ENCODE data around the gene PLEKHA6. TPM values are rescaled to one million over a fixed set of nuclear protein-coding genes. Genes with fewer than 3 reads are reported as not detected.

Gene PLEKHA6
- total and polyA plus RNA-seq, 2 donors (not counting 1 experiment from before 2014, with no cell fraction given): 0.31 to 0.47 TPM

DNA sequence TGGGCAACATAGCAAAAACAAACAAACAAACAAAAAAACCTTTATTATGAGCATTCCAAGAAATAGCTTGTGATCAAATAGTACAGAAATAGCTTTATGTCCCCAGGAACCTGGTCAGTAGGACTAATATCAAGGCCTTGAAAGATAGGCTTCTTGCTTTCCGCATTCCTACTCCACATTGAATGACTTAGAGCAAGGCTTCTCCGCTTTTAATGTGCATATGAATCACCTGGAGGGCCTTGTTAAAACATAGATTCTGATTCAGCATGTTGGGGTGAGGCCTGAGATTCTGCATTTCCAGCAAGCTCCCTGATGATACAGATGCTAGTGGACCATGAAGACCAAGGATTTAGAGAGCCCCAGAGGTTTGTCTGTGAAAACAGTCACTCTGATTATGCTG is 17.4 kb downstream of the PLEKHA6 start:
- Histone ChIP-seq H3K9ac (ENCODE audit: low read length) (no peak overlapping the region), H3K4me1 (ENCODE audit: control insufficient read depth in 2 of 2, insufficient read depth in 2 of 2, low read length in 2 of 2) (no peaks in the 10 kb centered on the region), H3K36me3 (replicated peaks in 1 of 2; ENCODE audit: control extremely low read depth in 1 of 2, control insufficient read depth in 1 of 2, extremely low read depth in 1 of 2, insufficient read depth in 2 of 2, low read length in 1 of 2) (no peaks in the 10 kb centered on the region), H3K9me3 (ENCODE audit: control extremely low read depth in 1 of 3, control insufficient read depth in 2 of 3, insufficient read depth in 1 of 3, low read length in 2 of 3) (no peaks in the 10 kb centered on the region), H3K79me2 (ENCODE audit: control insufficient read depth, insufficient read depth, low read length) (no peaks in the 10 kb centered on the region), H4K20me1 (ENCODE audit: control insufficient read depth, insufficient read depth, low read length, poor library complexity, severe bottlenecking) (no peaks in the 10 kb centered on the region), H2AFZ (ENCODE audit: insufficient read depth, low read depth, low read length, poor library complexity, severe bottlenecking) (no peak overlapping the region), H3K4me2 (replicated peaks; ENCODE audit: low read depth, low read length, poor library complexity, severe bottlenecking) (no peak overlapping the region), H3K4me3 (ENCODE audit: control extremely low read depth in 1 of 5, extremely low read depth in 1 of 5, insufficient read depth in 1 of 5, low read depth in 2 of 5, low read length in 4 of 5) (no peak overlapping the region), H3K27me3 (replicated peaks in 1 of 4; ENCODE audit: control extremely low read depth in 1 of 4, control insufficient read depth in 3 of 4, insufficient read depth in 4 of 4, low read length in 3 of 4) (peaks cover 0 to 11% (median 1%) of the 10 kb centered on the region in 4 experiments), H3K27ac (ENCODE audit: low read length in 2 of 2) (no peak overlapping the region)
- H3K27ac Mint-ChIP-seq: no peak overlapping the region
- H3K27me3 Mint-ChIP-seq: peaks cover 32% of the 10 kb centered on the region
- DNase-seq (no peak), ATAC-seq (ENCODE audit: low read depth) (no peak)
- WGBS (ENCODE audit: insufficient coverage): 83% methylated on average over 1 of the region's 2 CpGs
- POLR2A ChIA-PET: no interaction called here
- no peak for TF ChIP-seq EZH2 (IDR thresholded peaks at IDR 0.05; ENCODE audit: borderline replicate concordance, insufficient read depth, low read depth, low read length, poor library complexity, severe bottlenecking)
- TF ChIP-seq, protein P1, sequence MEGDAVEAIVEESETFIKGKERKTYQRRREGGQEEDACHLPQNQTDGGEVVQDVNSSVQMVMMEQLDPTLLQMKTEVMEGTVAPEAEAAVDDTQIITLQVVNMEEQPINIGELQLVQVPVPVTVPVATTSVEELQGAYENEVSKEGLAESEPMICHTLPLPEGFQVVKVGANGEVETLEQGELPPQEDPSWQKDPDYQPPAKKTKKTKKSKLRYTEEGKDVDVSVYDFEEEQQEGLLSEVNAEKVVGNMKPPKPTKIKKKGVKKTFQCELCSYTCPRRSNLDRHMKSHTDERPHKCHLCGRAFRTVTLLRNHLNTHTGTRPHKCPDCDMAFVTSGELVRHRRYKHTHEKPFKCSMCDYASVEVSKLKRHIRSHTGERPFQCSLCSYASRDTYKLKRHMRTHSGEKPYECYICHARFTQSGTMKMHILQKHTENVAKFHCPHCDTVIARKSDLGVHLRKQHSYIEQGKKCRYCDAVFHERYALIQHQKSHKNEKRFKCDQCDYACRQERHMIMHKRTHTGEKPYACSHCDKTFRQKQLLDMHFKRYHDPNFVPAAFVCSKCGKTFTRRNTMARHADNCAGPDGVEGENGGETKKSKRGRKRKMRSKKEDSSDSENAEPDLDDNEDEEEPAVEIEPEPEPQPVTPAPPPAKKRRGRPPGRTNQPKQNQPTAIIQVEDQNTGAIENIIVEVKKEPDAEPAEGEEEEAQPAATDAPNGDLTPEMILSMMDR (IDR thresholded peaks at IDR 0.05): no peak
- no peaks in the 10 kb centered on the region for H3K9me3 Mint-ChIP-seq (ENCODE audit: insufficient read depth)
- CTCF ChIA-PET: interaction anchor here (1.1 to 1.4 kb wide), 2 partner anchors 10 to 20 kb away, joined by 3 read pairs; no protein-coding TSS in a partner anchor
- intact Hi-C loops (cut with micrococcal nuclease): no loop called here
- H3K4me1 Mint-ChIP-seq: no peaks in the 10 kb centered on the region
- H3K4me3 Mint-ChIP-seq: no peak overlapping the region

- no peak overlapping the region for H3K4me3 ChIP-seq (ENCODE audit: control extremely low read depth in 1 of 5, extremely low read depth in 1 of 5, insufficient read depth in 1 of 5, low read depth in 2 of 5, low read length in 4 of 5)
- no peaks in the 10 kb centered on the region for H3K79me2 ChIP-seq (ENCODE audit: control insufficient read depth, insufficient read depth, low read length)
- Mint-ChIP-seq H3K27me3 (peaks cover 29% of the 10 kb centered on the region), H3K27ac (no peak overlapping the region), H3K9me3 (ENCODE audit: insufficient read depth) (no peaks in the 10 kb centered on the region), H3K4me3 (no peak overlapping the region), H3K4me1 (no peaks in the 10 kb centered on the region)
- TF ChIP-seq, protein P1 (IDR thresholded peaks at IDR 0.05): no peak
- TF ChIP-seq EZH2 (IDR thresholded peaks at IDR 0.05; ENCODE audit: borderline replicate concordance, insufficient read depth, low read depth, low read length, poor library complexity, severe bottlenecking): no peak
- H3K36me3 ChIP-seq (replicated peaks in 1 of 2; ENCODE audit: control extremely low read depth in 1 of 2, control insufficient read depth in 1 of 2, extremely low read depth in 1 of 2, insufficient read depth in 2 of 2, low read length in 1 of 2): no peaks in the 10 kb centered on the region
- H3K4me2 ChIP-seq (replicated peaks; ENCODE audit: low read depth, low read length, poor library complexity, severe bottlenecking): no peak overlapping the region
- no peak overlapping the region for H3K9ac ChIP-seq (ENCODE audit: low read length)
- no peak overlapping the region for H2AFZ ChIP-seq (ENCODE audit: insufficient read depth, low read depth, low read length, poor library complexity, severe bottlenecking)
- ATAC-seq (ENCODE audit: low read depth): no peak
- no peaks in the 10 kb centered on the region for H3K4me1 ChIP-seq (ENCODE audit: control insufficient read depth in 2 of 2, insufficient read depth in 2 of 2, low read length in 2 of 2)
- no peaks in the 10 kb centered on the region for H4K20me1 ChIP-seq (ENCODE audit: control insufficient read depth, insufficient read depth, low read length, poor library complexity, severe bottlenecking)
- H3K9me3 ChIP-seq (ENCODE audit: control extremely low read depth in 1 of 3, control insufficient read depth in 2 of 3, insufficient read depth in 1 of 3, low read length in 2 of 3): no peaks in the 10 kb centered on the region
- ChIA-PET CTCF (interaction anchor here (1.1 to 1.4 kb wide), 2 partner anchors 9 to 21 kb away, joined by 3 read pairs; no protein-coding TSS in a partner anchor), POLR2A (no interaction called here)
- no peak for DNase-seq
- peaks cover 0 to 13% (median 1%) of the 10 kb centered on the region in 4 experiments for H3K27me3 ChIP-seq (replicated peaks in 1 of 4; ENCODE audit: control extremely low read depth in 1 of 4, control insufficient read depth in 3 of 4, insufficient read depth in 4 of 4, low read length in 3 of 4)
- no peak overlapping the region for H3K27ac ChIP-seq (ENCODE audit: low read length in 2 of 2)
- intact Hi-C loops (cut with micrococcal nuclease): no loop called here
Observed at GRCh38 chr1:204341380-204341779, 18.3 kb downstream of the PLEKHA6 start.
